Measurements from ENCODE around the gene SEL1L3. TPM values are rescaled to one million over a fixed set of nuclear protein-coding genes. Genes with fewer than 3 reads are reported as not detected.

Gene SEL1L3
- total and polyA plus RNA-seq, 7 donors = 3.5 to 65.6 (median 8.1) TPM

GRCh38 chr4:25713812-25714211 lies 149.0 kb downstream of the SEL1L3 start:
- Histone ChIP-seq H3K27ac (no peak overlapping the region), H3K4me1 (no peaks in the 10 kb centered on the region), H3K27me3 (no peaks in the 10 kb centered on the region), H3K36me3 (no peaks in the 10 kb centered on the region), H3K4me3 (no peak overlapping the region), H3K9me3 (no peaks in the 10 kb centered on the region)
- DNase-seq = no peak
- TF ChIP-seq EP300 (IDR thresholded peaks at IDR 0.05) = no peak
- TF ChIP-seq POLR2A (IDR thresholded peaks at IDR 0.05) = no peak
- TF ChIP-seq POLR2AphosphoS5 (IDR thresholded peaks at IDR 0.05) = no peak
- TF ChIP-seq CTCF (IDR thresholded peaks at IDR 0.05) = no peak
- intact Hi-C loops (cut with DNase I) = no loop called here
- WGBS, 2 donors = 80 to 88% methylated on average over 4 of the region's 4 CpGs

GRCh38 chr4:25712611-25713010 lies 150.2 kb downstream of the SEL1L3 start:
- H3K27me3 ChIP-seq = no peaks in the 10 kb centered on the region
- no peaks in the 10 kb centered on the region for H3K36me3 ChIP-seq
- no peaks in the 10 kb centered on the region for H3K4me1 ChIP-seq
- DNase-seq = no peak
- intact Hi-C loops (cut with DNase I) = no loop called here
- H3K4me3 ChIP-seq = no peak overlapping the region
- TF ChIP-seq POLR2A (IDR thresholded peaks at IDR 0.05) (no peak), CTCF (IDR thresholded peaks at IDR 0.05) (no peak), EP300 (IDR thresholded peaks at IDR 0.05) (no peak), POLR2AphosphoS5 (IDR thresholded peaks at IDR 0.05) (no peak)
- H3K9me3 ChIP-seq = no peaks in the 10 kb centered on the region
- WGBS, 2 donors = 91 to 95% methylated on average over 2 of the region's 2 CpGs
- H3K27ac ChIP-seq = no peak overlapping the region

- H3K4me1 ChIP-seq = no peaks in the 10 kb centered on the region
- intact Hi-C loops (cut with DNase I) = no loop called here
- TF ChIP-seq EP300 (IDR thresholded peaks at IDR 0.05) (no peak), POLR2AphosphoS5 (IDR thresholded peaks at IDR 0.05) (no peak), POLR2A (IDR thresholded peaks at IDR 0.05) (no peak), CTCF (IDR thresholded peaks at IDR 0.05) (no peak)
- no peaks in the 10 kb centered on the region for H3K9me3 ChIP-seq
- no peak for DNase-seq
- H3K36me3 ChIP-seq = no peaks in the 10 kb centered on the region
- H3K4me3 ChIP-seq = no peak overlapping the region
- no peaks in the 10 kb centered on the region for H3K27me3 ChIP-seq
- 60 to 75% methylated on average over 3 of the region's 3 CpGs for WGBS, 2 donors
- no peak overlapping the region for H3K27ac ChIP-seq
Observed at GRCh38 chr4:25710637-25711036, 152.2 kb downstream of the SEL1L3 start.

- H3K4me3 ChIP-seq = no peak overlapping the region
- DNase-seq = no peak
- no peak for TF ChIP-seq POLR2A (IDR thresholded peaks at IDR 0.05)
- TF ChIP-seq POLR2AphosphoS5 (IDR thresholded peaks at IDR 0.05) = no peak
- no peak for TF ChIP-seq EP300 (IDR thresholded peaks at IDR 0.05)
- no peak for TF ChIP-seq CTCF (IDR thresholded peaks at IDR 0.05)
- H3K27me3 ChIP-seq = no peaks in the 10 kb centered on the region
- intact Hi-C loops (cut with DNase I) = no loop called here
- no peaks in the 10 kb centered on the region for H3K36me3 ChIP-seq
- H3K27ac ChIP-seq = no peak overlapping the region
- H3K4me1 ChIP-seq = no peaks in the 10 kb centered on the region
- 22 to 60% methylated on average over 2 of the region's 2 CpGs for WGBS, 2 donors
- H3K9me3 ChIP-seq = no peaks in the 10 kb centered on the region
Observed at GRCh38 chr4:25704516-25704915, 158.3 kb downstream of the SEL1L3 start.

GRCh38 chr4:25703731-25704388 lies 158.9 kb downstream of the SEL1L3 start:
- H3K4me3 ChIP-seq = no peak overlapping the region
- no peaks in the 10 kb centered on the region for H3K27me3 ChIP-seq
- WGBS, 2 donors = 60 to 67% methylated on average over 3 of the region's 3 CpGs
- no peaks in the 10 kb centered on the region for H3K9me3 ChIP-seq
- H3K36me3 ChIP-seq = no peaks in the 10 kb centered on the region
- TF ChIP-seq EP300 (IDR thresholded peaks at IDR 0.05) = no peak
- TF ChIP-seq CTCF (IDR thresholded peaks at IDR 0.05) = no peak
- H3K4me1 ChIP-seq = no peaks in the 10 kb centered on the region
- no peak for DNase-seq
- intact Hi-C loops (cut with DNase I) = no loop called here
- no peak overlapping the region for H3K27ac ChIP-seq

Data from sigmoid colon (tissue), 7 donors.